RWPE2 (cell line): ENCODE results near the gene RSRC1.
"Not testable (repeated sequence)": the region's sequence is repeated elsewhere in the genome, so short reads cannot be mapped to it uniquely, and the experiment has no call there.

Source experiments
- ATAC-seq: fragments of 200-7000 bp; cut with Tn5 transposase; 3 replicates; pipeline ENCODE4 v1.9.1; 2021; ENCODE audit warnings: low read depth
- DNase-seq: peaks from one replicate; pipeline ENCODE4 v3.0.0-alpha.2; 2020; ENCODE audit warnings: low spot score
- H3K27ac ChIP-seq: fragments of 450-650 bp; 2 replicates; pipeline ENCODE4 v1.5.1; 2017; ENCODE audit warnings: mild to moderate bottlenecking; ENCODE audit not compliant: poor library complexity, severe bottlenecking
- H3K27me3 ChIP-seq: fragments of 250-450 bp; sonication (Bioruptor Pico); 2 replicates; pipeline ENCODE4 v1.5.1; 2021; ENCODE audit warnings: mild to moderate bottlenecking, moderate library complexity; ENCODE audit not compliant: insufficient read depth, poor library complexity, severe bottlenecking
- H3K36me3 ChIP-seq: fragments of 250-450 bp; sonication (Bioruptor Pico); 2 replicates; pipeline ENCODE4 v1.5.1; 2020; ENCODE audit warnings: low read depth, mild to moderate bottlenecking, moderate library complexity
- H3K4me1 ChIP-seq: fragments of 250-450 bp; sonication (Bioruptor Pico); 2 replicates; pipeline ENCODE4 v1.5.1; 2021; ENCODE audit warnings: mild to moderate bottlenecking, moderate library complexity; ENCODE audit not compliant: insufficient read depth, poor library complexity, severe bottlenecking
- H3K4me3 ChIP-seq: fragments of 250-450 bp; sonication (Bioruptor Pico); 2 replicates; pipeline ENCODE4 v1.5.1; 2021; ENCODE audit warnings: mild to moderate bottlenecking, moderate library complexity; ENCODE audit not compliant: severe bottlenecking
- H3K9me3 ChIP-seq: fragments of 250-450 bp; sonication (Bioruptor Pico); 2 replicates; pipeline ENCODE4 v1.5.1; 2021; ENCODE audit warnings: mild to moderate bottlenecking, moderate library complexity; ENCODE audit not compliant: severe bottlenecking
- CTCF ChIP-seq: fragments of 450-650 bp; IDR thresholded peaks from one replicate; pipeline ENCODE4 v1.5.1; 2017; ENCODE audit warnings: mild to moderate bottlenecking, moderate library complexity; ENCODE audit not compliant: poor library complexity, severe bottlenecking

The RSRC1 gene

GRCh38 chr3:158494673-158495072 is 384.8 kb downstream of the RSRC1 start:
- no peak for DNase-seq
- Histone ChIP-seq H3K4me1 (no peaks in the 10 kb centered on the region), H3K4me3 (no peak overlapping the region), H3K9me3 (no peaks in the 10 kb centered on the region), H3K36me3 (no peaks in the 10 kb centered on the region), H3K27me3 (no peaks in the 10 kb centered on the region), H3K27ac (no peak overlapping the region)
- TF ChIP-seq CTCF, result no peak
- ATAC-seq, result no peak

GRCh38 chr3:158495398-158495902 is 385.6 kb downstream of the RSRC1 start:
- H3K27me3 ChIP-seq, H3K27ac ChIP-seq, H3K9me3 ChIP-seq, H3K4me1 ChIP-seq, ATAC-seq, H3K4me3 ChIP-seq, DNase-seq, H3K36me3 ChIP-seq: not testable (repeated sequence)

GRCh38 chr3:158505117-158505516 is 395.2 kb downstream of the RSRC1 start:
- Histone ChIP-seq H3K36me3 (no peaks in the 10 kb centered on the region), H3K9me3 (no peaks in the 10 kb centered on the region), H3K4me1 (no peaks in the 10 kb centered on the region), H3K27ac (no peak overlapping the region), H3K27me3 (no peaks in the 10 kb centered on the region), H3K4me3 (no peak overlapping the region)
- DNase-seq (no peak), ATAC-seq (no peak)
- TF ChIP-seq CTCF, result no peak

- TF ChIP-seq CTCF, result no peak
- no peak overlapping the region for H3K4me3 ChIP-seq
- H3K4me1 ChIP-seq, result no peaks in the 10 kb centered on the region
- no peaks in the 10 kb centered on the region for H3K27me3 ChIP-seq
- H3K9me3 ChIP-seq, result no peaks in the 10 kb centered on the region
- DNase-seq, result no peak
- H3K27ac ChIP-seq, result no peak overlapping the region
- ATAC-seq, result no peak
- H3K36me3 ChIP-seq, result no peaks in the 10 kb centered on the region
Observed at GRCh38 chr3:158506456-158506855, 396.6 kb downstream of the RSRC1 start.

- Histone ChIP-seq H3K4me3 (no peak overlapping the region), H3K4me1 (no peaks in the 10 kb centered on the region), H3K36me3 (no peaks in the 10 kb centered on the region), H3K27me3 (no peaks in the 10 kb centered on the region), H3K9me3 (no peaks in the 10 kb centered on the region), H3K27ac (no peak overlapping the region)
- no peak for TF ChIP-seq CTCF
- DNase-seq, result no peak
- ATAC-seq, result no peak
Observed at GRCh38 chr3:158508481-158508880, 398.6 kb downstream of the RSRC1 start.
